Glomerular endothelial cell (primary cell): ENCODE measurements around the gene SPI1. TPM values are rescaled to one million over a fixed set of nuclear protein-coding genes. Genes with fewer than 3 reads are reported as not detected.

Experiments
- DNase-seq: peaks from one replicate; pipeline ENCODE4 v3.0.0-alpha.2; 2011; ENCODE audit warnings: low read depth, low spot score; ENCODE audit errors: extremely low read depth
- total RNA-seq: library from RNA; depleted of rRNA; stranded (reverse); fragments of >200 nt; gene quantifications from 2 replicates; pipeline ENCODE4 v1.2.3, GENCODE V29; 2015

Gene SPI1
- total RNA-seq, 1 donor from 2014 or later = not detected

DNA sequence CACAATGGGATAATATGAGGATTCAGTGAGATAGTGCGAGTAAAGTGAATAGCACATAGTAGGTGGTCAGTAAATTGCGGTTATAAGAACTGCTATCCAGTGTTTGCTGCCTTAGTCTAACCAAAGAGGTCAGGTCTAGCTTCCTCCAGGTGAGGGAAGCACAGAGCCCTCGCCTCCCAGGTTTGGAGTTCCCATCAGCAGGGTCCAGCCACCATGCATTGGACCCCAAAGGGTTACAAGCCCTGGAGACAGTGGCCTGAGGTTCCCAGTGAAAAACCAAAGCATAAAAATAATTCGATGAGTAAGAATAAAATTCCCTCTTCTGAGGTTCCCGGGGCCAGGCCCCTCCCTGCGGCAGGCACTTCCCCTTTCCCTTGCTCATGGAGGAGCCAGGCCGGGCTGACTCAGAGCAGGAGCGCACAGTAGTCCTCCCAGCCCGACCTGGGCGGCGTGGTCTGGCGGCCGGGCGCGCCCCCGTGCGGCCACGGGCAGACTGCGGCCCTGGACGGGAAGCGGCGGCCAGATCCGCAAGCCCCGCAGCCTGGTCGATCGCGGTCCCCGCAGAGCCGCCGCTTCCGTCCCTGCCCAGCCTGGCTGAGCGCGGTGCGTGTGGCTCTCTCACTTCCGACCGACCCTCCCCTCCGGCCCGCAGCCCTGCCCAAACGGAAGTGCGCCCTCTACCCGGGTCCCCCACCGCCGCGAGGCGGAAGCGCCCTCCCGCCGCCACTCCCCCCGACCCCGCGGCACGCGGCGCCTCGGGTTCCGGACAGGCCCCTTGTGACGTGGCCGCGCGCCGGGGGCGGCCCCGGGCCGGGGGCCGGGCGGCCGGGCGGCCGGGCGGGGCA is 29.6 kb upstream of the SPI1 start, which contains the start of gene SLC39A13:
Gene SLC39A13, plus strand, starts transcription at position 845 of the 845 bp plus-strand sequence. CDS start 1,505 bp downstream, outside the sequence.
- DNase-seq = peak; percentile 47

DNA sequence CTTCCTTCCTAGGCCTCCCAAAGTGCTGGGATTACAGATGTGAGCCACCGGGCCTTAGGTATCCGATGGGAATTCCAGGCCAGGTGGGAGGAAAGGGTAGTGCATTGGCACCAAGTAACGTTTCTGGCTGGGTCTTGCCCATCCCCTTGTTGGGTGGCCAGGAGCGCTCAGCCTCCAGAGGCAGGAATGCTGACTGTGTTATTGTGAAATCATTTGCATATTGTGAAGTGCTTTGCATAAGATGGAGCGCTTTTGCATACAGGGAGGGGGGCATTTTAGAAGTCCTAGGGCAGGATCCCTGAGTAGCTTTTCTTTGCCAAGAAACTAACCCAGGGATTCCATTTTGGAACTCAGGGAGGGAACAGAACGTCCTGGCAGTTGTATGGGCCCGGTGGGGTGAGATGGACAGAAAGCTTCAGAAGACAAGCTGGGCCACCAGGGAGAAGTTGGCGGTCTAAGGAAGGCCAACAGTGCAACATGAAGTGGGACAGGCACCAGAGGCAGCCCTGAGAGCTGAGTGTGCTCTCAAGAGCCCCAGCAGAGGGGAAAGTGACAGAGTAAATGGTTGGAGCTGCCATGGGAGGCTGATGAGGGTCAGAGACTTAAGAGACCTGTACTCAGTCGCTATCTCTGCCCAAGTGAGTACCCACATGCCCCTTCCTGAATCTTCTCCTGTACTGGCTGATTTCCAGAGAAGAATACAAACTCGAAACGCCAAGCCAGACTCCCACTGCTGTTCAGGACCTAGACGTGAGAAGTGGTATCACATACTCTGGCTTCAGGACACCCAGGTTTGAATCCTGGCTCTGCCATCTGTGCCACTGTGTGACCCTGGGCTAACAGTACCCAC is 28.8 kb upstream of the SPI1 start:
- DNase-seq = no peak

DNA sequence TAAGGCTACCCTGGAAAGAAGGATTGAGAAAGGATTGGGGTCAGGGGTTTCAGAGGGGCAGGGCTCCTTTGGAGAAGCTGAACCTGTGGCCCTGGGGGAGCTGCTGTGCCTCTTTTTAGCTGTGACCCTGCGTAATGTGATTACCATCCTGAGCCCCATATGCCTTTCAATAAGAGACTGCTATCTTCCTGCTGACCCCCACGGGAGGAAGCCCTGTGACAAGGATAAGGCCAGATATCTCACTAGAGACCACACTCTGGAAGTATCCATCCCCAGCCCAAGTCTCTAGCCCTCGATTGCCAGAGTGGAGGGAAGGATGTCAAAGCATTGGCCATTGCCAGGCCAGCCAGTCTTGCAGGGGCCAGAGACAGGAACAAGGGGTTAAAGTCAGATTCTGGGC is 25.2 kb upstream of the SPI1 start:
- DNase-seq = no peak

DNA sequence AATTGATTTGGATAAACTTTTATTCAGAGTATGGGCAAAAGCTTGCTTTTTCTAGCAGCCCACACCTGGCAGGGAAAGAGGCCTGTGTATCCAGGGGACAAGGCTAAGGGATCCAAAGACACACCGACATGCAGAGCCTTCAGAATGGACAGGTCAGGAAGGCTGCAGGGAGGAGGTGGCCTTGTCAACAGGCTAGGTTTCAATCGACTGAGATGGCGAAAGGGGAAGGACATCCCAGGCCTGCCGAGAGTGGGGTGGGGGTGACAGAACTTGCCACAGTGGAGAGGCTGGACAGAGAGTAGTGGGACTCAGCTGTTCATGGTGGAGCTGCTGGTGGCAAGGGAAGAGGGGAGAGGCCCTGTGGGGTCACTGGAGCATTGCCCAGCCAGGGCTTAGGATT is 24.8 kb upstream of the SPI1 start:
- no peak for DNase-seq

DNA sequence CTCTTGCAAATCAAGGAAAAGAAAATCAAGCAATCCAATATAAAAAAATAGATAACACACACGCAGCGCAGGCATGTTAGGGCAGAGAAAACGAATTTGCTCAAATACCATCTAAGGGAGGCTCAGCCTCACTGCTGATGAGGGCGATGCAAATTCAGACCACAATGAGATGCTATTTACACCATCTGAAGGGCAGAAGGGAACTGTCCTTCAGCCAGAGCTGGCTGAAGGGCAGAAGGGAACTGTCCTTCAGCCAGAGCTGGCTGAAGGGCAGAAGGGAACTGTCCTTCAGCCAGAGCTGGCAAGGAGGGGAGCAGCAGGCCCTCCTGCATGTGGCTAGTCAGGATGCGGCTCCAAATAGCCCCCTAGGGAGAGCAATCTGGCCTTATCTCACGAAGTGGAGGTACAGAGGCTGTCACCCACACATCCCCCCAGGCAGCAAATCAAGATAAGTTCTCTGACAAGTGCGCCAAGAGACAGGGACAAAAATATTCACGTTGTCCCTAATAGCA is 22.5 kb upstream of the SPI1 start:
- DNase-seq = no peak

DNA sequence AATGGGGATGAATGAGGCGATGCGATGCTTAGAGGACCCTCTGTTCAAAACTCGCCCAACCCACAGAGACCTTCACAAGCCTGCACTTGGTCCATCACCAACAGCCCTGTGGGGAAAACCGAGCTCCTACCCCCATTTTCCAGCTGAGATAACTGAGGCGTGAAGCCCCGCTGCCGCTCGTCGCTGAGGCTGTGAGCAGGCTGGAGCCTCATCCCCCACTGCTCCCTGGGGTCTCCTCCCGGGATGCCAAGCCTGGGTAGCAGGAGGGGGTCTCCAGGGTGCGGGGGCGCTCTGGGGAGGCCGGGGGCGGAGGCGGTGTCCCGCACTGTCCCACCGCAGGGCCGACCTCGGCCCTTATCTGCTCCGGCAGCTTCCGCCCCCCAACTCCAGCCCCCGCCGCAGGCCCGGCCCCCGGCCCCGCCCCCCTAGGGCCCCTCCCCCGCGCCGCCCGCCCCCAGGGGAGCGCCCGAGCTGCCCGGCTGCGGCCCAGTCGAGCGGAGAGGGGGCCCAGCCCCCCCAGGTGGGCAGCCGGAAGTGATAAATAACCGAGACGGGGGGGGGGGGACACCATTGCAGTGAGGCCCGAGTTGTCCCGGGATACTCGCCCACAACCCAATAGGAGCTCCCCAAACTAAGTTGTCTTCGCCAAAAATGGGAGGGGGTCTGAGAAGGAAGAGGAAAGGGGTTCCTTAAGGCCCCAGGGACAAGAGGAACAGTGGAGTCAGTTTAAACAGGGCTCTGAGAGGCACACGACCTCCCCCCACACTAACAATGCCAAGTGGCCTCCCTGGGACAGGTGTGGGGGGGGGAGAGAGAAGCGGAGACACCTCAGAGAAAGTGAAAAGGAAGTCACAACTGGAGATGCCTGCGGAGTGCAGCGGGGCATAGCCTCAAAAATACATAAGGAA is 21.8 kb upstream of the SPI1 start:
- no peak for DNase-seq

DNA sequence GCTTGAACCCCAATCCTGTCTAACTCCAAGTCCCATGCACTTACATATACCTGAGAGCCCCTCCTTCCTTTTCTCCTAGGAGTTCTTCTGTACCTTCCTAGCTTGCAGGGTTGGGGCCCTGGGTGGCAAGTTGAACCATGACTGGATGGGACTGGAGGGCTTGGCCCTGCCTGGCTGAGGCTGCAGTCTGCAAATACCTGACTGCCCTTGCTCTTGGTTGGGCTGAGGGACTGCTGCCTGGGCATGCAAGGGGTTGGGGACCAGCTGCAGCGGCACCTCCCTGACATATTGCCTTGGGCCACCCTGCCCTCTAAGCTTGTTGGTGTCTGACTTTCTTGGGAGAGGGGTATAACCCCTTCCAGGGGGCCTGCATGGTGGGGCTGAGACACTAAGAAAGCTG is 20.2 kb upstream of the SPI1 start:
- no peak for DNase-seq

DNA sequence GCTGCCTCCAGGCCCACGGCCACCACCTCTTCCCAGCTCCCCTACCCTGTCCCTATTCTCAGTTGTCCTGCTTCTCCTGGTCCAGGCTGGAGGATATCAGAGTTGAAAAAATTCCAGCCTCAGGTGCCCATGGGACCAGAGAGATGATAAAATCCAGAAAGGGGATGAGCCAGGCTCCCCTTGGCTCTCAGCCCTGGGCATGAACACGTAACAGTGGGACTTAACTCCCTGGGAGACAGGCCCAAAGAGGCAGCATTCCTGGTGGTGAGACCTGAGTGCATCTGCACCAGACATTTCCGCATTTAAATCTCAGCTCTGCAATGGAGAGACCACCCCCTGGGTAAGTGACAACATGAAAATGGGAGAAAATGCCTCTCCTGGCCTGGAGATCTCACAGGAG is 19.7 kb upstream of the SPI1 start:
- DNase-seq = no peak

DNA sequence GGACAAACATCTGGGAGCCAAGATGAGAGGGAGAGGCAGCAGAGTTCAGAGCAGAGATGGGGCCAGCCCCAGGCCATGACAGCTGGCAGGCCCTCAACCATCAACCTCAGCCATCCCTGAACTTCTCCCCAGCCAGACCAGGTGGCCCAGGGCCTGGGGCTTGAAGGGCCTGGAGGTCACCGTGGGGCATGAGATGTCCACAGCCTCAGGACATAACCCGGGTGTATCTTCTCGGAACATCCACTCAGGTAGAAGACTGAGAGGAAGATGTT is 17.6 kb upstream of the SPI1 start:
- DNase-seq = no peak

DNA sequence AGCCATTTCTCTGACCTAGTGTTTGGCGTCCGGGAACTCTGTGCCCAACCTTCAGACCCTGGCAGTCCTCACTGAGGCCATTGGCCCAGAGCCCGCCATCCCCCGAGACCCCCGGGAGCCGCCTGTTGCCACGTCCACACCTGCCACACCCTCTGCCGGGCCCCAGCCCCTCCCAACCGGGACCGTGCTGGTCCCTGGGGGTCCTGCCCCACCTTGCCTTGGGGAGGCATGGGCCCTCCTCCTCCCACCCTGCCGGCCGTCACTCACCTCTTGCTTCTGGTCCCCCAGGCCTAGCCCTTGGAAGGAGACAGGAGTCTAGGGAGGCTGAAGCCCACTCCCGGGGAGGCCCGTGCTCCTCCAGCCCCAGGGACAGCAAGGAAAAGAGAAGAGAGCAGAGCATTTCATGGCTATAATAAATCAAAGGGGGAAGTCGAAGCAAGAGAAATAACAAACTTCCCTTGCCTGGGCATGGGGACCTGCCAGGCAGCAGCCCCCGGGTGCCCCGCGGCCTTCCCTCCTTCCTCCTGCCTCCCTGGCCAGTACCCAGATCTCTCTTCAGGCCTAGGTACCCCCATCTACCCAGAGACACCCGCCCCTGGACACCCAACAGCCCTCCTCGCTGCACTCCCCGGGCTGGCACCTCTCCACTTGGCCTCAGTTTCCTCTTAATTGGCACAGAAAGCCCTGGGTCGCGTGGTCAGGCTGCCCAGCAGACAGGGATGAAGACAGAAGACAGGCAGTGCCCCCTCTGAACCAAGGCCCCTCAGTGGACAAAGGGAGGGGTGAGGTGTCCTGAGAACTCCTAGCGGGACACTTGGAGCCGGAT is 17.1 kb upstream of the SPI1 start:
- DNase-seq = no peak

DNA sequence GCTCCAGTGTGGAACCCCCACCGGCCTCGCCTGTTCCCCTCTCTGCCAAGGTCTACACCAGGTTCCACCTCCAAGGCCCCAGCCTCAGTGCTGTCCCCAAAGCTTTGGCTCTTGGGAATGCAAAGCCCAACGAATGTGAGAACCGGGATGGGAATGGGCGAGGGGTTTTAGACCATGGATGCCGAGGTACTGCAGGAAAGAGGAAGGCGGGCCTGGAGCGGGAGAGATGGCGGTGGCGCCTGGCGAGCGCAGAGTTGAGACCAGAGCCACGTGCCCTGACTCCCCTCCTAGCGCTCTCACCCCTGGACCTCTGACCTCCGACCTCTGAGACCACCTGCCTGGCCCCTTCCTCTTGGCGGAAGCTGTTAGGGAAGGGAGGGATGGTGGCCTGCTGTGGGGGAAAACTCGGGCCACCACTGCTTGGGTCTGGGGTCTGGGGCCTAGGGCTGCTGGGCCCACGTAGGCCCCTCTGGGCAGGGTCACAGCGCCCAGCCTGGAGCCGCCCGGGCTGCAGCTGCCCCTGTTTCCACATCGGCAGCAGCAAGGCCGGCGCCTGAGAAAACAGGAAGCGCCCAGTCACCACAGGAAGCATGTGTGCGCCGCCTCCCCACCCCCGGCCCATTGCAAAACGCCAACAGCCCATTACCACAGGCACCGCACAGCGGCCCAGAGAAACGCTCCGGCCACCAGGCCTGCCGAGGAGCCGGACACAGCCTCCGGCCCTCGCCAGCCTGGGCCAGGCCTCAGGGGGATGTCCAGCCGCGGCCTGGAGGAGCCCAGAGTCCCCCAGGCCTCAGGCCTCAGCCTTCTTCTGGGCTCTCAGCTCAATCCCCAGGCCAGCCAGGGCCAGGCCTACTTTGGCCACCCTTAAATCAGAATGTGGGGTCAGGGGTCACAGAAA is 16.2 kb upstream of the SPI1 start:
- DNase-seq = peak; percentile 36

DNA sequence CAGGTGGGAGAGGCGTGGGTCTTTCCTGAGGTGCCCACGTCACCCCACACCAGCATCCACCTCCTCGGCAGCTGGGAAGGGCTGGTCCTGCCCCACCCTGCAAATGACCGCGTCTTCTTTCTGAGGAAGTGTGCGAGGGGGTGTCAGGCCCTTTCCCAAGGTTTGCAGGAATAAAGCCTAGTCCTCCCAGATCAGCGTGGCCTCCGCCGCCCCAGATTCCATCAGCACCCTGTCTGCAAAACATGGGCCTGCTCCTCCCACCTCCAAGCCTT is 15.6 kb upstream of the SPI1 start:
- DNase-seq = no peak

DNA sequence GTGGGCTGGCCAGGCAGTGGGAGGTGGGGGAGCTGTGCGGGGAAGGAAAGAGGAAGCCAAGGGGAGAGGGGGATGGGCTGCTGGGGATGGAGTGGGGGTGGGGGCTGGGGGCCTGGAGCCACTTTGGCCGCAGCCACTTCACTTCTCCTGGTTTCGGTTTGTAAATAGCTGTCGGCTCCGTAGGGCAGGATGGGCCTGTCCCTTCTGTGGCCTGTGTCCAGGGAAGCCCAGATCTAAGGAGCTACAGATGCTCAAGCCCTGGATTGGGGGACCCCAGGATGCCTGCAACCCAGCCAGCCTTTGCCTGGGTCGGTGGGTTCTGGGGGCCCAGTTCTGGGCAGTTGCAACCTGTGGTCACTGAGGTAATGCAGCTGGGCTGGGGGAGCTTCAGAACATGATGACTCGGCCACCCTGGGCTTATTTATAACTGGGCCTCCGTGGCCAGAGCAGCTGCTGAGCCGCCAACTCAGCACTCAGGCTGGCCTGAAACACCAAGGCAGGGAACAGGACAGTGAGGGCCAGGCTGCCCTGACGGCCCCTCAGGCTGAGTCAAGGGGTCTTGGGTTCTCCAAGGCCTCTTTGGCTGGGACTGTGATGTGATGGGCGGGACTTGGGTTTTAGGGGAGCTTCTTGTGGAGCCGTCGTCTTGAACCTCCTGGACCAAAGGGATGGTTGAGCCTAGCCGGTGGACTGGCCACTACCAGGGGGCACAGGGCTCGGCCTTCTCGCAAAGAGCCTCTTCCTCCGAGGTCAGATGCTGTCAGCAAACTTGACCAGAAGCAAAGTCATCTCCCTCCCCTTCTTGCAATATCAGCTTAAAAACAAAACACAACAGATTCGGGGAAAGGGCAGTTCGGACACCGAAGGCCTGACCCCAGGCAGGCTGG is 15.1 kb upstream of the SPI1 start:
- no peak for DNase-seq

DNA sequence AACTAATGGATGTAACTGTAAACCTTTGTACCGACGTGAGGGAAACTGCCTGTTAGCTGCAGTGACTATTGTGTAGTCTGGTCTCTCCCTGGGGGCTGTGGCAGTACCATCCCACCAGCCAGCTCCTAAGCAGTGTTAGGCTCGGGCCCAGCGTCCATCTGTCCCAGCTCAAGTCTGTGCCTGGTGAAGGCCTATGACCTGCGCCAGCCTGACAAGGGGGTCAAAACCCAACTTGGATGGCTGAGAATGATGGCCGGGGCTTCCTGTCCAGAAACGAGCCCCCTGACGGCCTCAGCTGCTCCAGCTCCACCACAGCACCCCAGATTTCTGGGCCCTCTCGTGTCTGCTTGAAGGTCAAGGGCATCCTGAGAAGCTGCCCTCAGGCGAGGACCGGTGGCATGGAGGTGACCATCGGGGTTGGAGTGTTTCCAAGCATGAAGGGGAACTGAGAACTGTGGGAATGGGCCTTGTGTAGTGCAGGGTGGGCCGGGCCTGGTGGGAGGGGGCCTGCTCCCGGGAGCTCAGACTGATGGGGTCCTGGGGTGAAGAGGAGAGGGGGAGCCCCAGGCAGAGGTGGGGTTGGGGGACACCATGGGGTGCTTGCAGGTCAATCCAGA is 14.3 kb upstream of the SPI1 start:
- no peak for DNase-seq

DNA sequence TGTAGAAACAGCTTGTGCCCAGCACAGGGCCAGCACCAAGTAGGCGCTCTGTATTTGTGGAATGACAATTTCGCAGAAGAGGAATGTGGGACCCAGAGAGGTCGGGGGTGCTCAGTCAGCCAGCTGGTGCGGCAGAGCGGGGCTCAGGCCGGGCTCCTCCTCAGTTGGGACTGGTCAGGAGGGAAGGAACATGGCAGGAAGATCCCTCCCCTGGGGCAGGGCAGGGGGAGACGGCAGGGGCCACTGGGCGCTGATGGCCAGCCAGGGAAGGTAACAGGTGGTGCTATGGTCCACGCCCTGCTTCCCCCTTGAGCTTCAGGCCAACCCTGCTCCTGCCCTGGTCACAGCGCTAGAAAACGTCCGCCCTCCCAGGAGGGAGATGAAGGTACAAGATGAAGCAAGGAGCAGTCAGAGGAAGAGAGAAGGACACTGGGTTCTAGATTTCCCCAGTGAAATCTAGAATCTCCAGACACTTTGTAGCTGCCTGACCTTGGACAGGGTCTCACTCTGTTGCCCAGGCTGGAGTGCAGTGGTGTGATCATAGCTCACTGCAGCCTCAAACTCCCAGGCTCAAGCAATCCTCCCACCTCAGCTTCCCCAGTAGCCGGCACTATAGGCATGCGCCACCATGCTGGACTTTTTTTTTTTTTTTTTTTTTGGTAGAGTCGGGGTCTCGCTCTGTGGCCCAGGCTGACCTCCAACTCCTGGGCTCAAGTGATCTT is 13.5 kb upstream of the SPI1 start:
- DNase-seq = no peak

DNA sequence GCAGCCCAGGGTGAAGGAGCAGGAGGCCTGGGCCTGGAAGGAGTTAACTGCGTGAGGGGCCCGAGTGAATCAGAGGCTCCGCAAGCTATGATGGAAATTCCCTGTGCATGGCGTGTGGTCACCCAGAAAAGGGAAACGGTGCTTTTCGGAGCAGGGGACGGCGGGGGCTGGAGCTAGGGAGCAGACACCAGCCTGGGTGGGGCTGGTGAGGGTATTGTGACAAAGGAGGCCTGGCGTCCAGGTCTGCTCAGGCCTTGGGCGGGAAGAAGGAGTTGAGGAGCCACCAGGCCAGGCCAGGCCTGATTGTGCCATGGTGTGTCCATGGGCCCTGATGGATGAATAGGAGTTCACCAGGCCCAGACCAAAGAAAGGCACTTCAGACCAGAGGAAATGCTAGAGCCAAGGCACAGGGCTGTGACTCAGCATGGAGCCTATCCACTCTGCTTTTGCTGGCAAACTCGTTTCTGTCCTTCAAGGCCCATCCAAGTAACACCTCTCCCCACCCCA is 12.8 kb upstream of the SPI1 start:
- no peak for DNase-seq

DNA sequence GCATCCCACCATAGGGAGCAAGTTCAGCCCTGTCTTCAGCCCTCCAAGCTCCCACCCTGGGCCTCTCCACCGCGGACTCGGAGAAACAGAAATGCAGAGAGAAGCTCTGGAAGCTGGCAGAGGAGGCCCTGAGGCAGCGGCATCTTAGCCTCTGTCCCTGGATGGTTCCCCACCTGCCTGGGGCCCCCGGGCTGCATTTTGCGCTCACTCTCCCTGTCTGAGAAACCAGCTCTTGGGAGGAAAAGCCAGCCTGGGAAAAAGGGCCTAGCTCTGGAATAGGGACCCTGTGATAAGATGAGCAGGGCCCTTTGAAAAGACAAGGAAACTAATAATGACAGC is 12.0 kb upstream of the SPI1 start:
- no peak for DNase-seq
